ENCODE data around the gene RAB11FIP3.

Gene RAB11FIP3

DNA sequence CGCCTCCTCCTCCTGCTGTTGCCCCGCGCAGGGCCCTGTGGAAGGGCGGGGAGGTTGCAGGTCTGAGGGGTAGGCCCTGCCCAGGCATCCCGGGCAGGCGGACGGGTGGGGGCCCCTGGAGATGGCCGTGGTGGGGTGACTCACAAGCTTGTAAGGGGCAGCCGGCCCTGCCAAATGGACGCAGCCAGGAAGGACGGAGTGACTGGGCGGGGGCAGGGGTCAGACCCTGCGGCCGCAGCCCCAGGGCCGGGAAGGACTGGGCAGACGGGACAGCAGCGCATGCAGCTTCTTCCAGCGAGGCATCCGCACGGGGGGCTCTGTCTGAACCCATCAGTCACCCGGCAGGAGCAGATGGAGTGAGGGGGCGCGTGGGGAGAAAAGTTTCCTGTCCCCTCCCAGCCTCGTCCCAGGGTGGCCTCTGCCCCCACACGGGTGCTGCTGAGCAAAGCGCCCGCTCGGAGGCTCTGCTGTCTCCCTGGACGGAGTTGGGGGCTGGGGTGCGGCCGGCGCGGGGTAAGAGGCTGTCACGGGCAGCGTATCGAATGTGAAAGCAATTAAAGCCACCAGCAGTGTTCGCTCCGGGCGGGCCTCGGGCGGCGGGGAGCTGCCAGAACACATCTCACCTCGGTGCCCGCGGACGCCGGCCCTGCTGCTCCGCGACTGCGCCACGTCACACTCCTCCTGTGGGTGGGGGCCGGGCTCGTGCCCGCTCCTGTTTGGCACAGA is 129.4 kb downstream of the RAB11FIP3 start:
- Mint-ChIP-seq H3K27me3 (ENCODE audit: low read depth) (peaks cover 4% of the 10 kb centered on the region), H3K9me3 (no peaks in the 10 kb centered on the region), H3K4me3 (no peak overlapping the region), H3K36me3 (ENCODE audit: low read depth) (no peaks in the 10 kb centered on the region), H3K27ac (no peak overlapping the region), H3K4me1 (ENCODE audit: low read depth) (no peaks in the 10 kb centered on the region)

DNA sequence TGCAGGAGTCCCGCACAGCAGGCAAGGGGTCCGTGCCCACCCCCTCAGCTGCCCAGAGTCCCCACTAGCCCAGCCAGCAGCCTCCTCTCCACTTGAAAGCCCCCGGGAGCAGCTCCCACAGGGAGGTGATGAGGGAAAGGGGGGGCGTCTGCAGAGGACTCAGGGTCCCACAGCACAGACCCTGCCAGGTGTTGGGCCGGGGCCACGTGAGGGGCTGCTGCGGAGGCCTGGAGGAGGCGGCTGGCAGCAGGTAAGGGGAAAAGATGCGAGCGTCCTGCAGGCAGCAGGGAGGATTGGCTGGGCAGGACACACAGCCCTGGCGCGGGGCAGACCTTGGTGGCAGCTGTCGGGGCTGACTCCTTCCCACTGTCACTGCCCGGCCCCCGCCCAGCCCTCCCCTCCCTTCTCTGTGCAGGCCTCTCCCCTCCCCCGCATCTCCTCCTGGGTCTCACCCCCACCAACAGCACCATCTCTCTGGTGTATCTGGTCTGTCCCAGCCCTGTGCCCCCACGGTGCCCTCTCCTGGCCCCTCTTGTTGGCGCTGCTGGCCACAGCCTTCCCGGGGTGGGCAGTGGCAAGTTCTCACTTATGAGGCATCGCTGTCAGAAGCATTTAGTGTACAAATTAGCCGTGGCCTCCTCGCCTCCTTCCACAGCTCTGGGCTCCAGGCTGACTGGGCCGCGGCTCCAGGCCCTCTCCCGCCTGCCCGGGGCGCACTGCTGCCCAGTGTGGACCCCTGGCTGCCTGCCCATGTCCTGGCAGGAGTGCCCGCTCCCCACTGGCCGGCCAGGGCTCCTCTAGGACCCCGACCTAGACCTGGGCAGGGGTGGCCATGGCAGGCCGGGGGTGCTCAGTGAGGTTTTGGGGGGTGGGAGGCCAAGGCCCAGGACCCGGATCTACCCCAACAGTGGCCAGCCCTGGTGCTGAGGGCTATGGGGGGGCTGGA is 130.4 kb downstream of the RAB11FIP3 start:
- H3K9me3 Mint-ChIP-seq, result no peaks in the 10 kb centered on the region
- no peak overlapping the region for H3K27ac Mint-ChIP-seq
- no peak overlapping the region for H3K4me3 Mint-ChIP-seq
- H3K36me3 Mint-ChIP-seq (ENCODE audit: low read depth), result no peaks in the 10 kb centered on the region
- no peaks in the 10 kb centered on the region for H3K4me1 Mint-ChIP-seq (ENCODE audit: low read depth)
- H3K27me3 Mint-ChIP-seq (ENCODE audit: low read depth), result peaks cover 4% of the 10 kb centered on the region

DNA sequence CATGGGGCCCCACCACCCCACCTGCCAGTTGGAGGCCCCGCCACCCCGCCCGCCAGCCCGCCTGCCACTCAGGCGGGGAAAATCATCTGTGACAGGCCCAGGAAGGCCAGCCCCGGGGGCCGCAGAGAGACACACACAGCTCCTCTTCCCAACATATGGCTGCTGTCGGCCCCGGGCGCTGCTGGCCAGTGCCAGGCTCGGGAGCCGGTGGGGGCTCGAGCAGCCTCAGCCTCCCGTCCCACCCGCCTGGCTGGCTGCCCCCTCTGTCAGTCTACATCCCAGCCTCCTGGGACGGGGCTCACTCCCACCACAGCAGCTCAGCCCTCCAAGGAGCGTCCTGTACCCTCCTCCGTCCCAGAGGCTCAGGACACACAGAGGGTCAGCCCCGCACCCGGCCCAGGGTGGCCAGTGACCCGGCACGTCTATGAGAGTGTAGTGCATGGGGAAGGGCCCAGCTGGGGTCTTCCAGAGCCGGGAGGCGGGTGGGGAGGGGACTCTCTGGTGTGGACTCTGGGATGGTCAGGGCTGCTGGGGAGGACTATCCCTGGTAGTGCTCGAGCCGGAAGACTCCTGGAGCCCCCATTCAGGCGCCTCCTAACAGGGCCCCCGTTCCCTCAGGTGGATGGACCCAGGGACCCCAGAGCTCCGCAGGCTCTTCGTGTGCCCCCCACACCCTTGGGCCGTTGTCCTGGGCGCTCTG is 131.2 kb downstream of the RAB11FIP3 start:
- H3K27me3 Mint-ChIP-seq (ENCODE audit: low read depth), result peaks cover 6% of the 10 kb centered on the region
- no peaks in the 10 kb centered on the region for H3K4me1 Mint-ChIP-seq (ENCODE audit: low read depth)
- no peak overlapping the region for H3K27ac Mint-ChIP-seq
- no peak overlapping the region for H3K4me3 Mint-ChIP-seq
- H3K36me3 Mint-ChIP-seq (ENCODE audit: low read depth), result no peaks in the 10 kb centered on the region
- no peaks in the 10 kb centered on the region for H3K9me3 Mint-ChIP-seq

DNA sequence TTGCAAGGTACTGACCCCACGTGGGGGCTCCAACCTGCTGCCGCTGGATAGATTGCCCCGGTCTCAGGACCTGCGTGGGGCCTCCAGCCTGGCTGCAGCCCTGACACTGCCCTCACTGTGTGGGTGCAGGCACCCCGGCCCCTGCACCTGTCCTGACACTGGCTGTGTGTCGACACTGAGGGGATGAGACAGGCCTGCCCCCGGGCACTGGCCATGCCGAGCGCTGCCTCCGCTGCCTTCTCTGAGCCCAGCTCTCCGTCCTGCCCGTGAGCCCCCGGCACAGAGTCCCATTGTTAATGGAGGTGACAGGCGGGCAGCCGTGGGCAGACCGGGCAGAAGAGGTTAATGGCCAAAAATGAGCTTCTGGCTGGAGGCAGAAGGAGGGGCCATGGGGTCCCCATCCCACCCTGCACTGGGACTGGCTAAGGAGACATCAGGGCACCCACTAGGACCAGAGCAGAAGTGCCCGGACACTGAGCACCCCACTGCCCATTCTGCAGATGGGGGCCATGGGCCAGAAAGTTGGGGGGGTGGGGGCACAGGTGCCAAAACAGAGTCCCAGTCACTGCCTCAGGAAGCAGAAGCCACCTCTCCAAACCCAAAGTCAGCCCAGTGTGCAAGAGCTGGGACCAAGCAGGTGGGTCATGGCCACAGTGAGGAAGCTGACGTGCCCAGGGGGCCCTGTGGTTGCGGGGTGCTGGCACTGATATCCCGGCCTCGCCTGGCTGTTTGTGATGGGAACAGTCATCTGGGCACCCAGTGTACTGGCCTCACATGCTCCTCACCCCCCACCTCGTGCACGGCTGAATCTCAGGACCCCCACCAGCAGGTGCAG is 132.2 kb downstream of the RAB11FIP3 start:
- Mint-ChIP-seq H3K4me1 (ENCODE audit: low read depth) (no peaks in the 10 kb centered on the region), H3K36me3 (ENCODE audit: low read depth) (no peaks in the 10 kb centered on the region), H3K27me3 (ENCODE audit: low read depth) (peaks cover 13% of the 10 kb centered on the region), H3K9me3 (no peaks in the 10 kb centered on the region), H3K27ac (no peak overlapping the region), H3K4me3 (no peak overlapping the region)

DNA sequence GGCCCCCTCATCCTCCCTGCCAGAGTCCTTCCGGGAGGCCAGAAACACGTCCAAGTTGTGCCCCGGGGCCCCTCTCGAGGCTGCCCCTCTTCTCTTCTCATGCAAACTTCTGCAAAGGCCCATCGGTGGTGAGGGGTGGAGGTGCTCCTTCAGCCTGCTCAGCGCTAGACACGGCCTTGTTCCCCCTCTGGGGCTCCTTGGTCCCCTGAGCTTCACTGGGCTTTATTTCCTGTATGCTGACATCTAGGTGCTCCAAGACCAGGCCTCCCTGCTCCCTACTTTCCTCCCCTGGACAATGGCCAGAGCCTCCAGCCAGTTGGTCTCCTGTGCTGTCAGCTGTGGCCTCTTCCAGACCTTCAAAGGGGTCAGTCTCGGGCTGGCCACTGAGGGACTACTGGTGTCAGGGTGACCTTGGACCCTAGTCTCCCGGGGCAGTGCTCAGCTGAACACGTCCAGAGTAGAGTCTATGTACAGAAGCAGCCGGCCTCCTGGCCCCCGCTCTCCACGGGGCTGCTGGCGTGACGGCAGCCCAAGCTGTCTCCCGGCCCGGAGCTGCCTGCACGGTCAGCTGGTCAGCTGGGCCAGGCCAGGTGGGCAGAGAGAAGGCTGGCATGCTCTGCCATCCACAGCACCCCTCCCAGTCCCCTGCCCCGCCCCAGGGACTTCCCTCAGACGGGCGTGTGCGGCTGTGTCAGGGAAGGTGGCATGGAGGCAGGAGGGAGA is 133.0 kb downstream of the RAB11FIP3 start:
- no peak overlapping the region for H3K27ac Mint-ChIP-seq
- H3K4me1 Mint-ChIP-seq (ENCODE audit: low read depth), result no peaks in the 10 kb centered on the region
- H3K36me3 Mint-ChIP-seq (ENCODE audit: low read depth), result no peaks in the 10 kb centered on the region
- H3K9me3 Mint-ChIP-seq, result no peaks in the 10 kb centered on the region
- peaks cover 15% of the 10 kb centered on the region for H3K27me3 Mint-ChIP-seq (ENCODE audit: low read depth)
- H3K4me3 Mint-ChIP-seq, result no peak overlapping the region

DNA sequence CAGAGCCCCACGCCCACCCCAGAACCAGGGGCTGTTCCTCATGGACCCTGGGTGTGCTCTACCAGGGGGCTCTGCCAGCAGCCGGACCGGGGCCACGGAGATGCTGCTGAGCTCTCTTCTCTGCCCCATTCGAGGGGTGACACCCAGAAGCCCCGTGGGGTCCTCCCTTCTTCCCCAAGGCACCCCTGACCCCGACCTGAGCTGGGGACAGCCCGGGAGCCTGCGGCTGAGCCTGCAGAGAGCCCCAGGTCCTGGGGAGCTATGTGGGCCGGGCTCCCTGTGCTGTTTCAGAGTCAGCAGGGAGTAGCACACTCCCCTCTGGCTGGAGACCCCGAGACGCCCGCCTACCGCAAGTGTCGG is 133.6 kb downstream of the RAB11FIP3 start:
- no peak overlapping the region for H3K4me3 Mint-ChIP-seq
- H3K27me3 Mint-ChIP-seq (ENCODE audit: low read depth), result peaks cover 15% of the 10 kb centered on the region
- no peak overlapping the region for H3K27ac Mint-ChIP-seq

DNA sequence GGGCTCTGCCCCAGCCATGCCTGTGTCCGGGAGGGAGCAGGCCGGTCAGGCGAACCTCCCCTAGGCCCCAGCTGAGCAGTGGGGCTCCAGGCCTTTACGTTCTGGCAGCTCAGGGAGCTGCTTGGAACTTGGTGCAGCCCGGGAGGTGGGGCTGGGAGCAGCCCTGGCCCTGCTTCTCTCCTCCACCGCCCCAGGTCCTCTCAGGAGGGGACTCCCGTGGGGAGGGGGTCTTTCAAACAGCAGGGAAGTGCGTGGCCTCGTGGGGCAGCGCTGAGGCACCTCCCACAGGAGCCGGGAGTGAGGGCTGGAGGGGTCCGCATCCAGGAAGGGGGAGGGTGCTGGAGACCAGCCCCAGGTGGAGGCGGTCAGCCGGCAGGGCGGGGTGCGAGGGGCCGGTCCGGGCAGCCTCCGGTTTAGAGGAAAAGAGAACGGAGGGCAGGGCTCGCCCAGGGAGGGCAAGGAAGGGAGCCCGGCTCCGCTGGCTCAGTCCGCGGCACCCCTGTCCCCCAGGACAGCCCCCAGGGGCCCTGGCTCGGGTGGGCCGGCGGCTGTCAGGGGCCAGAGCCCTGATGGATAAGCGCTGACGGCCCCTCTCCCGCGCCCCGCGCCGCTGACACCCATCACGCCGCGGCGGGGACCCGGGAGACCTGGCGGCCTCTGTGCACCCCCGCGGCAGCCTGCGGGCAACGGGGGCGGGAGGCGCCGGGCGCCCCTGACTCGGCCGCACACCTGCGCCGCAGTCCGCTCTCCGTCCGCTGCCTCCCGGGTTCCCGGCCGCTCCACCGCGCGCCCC is 134.2 kb downstream of the RAB11FIP3 start:
- peaks cover 15% of the 10 kb centered on the region for H3K27me3 Mint-ChIP-seq (ENCODE audit: low read depth)
- no peak overlapping the region for H3K4me3 Mint-ChIP-seq
- H3K9me3 Mint-ChIP-seq, result no peaks in the 10 kb centered on the region
- no peaks in the 10 kb centered on the region for H3K36me3 Mint-ChIP-seq (ENCODE audit: low read depth)
- H3K27ac Mint-ChIP-seq, result no peak overlapping the region
- no peaks in the 10 kb centered on the region for H3K4me1 Mint-ChIP-seq (ENCODE audit: low read depth)

More for the DNA sequence above, 133.6 kb downstream of the RAB11FIP3 start:
- no peaks in the 10 kb centered on the region for H3K9me3 Mint-ChIP-seq
- no peaks in the 10 kb centered on the region for H3K4me1 Mint-ChIP-seq (ENCODE audit: low read depth)
- no peaks in the 10 kb centered on the region for H3K36me3 Mint-ChIP-seq (ENCODE audit: low read depth)

DNA sequence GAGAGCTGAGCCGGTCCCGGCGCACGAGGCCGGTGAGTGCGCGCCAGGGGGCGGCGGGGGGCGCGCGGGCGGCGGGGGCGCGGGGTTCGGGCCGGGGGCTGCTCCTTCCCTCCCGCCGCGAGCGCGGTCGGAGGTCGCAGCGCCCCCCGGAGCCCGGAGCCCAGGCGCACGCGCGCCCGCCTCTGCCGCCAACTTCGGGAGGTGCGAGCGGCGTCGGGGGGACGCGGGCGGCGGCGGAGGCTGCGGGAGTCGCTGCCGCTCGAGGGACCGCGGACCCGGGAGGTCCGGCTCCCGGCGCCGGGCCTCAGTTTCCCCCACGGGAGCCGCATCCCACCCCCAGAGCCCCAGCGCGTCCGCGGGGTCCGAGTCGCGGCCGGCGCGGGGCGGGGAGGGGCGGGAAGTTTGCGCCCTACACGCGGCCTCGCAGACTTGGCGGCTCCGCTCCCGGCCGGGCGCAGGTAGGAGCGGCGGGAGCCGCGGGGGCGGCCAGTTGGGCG is 134.8 kb downstream of the RAB11FIP3 start, which contains the start of gene PRR35:
PRR35 (plus strand) TSS at position 191 of the 497 bp plus-strand sequence. CDS start 2,901 bp downstream, outside the sequence.
- Mint-ChIP-seq H3K4me1 (ENCODE audit: low read depth) (no peaks in the 10 kb centered on the region), H3K9me3 (no peaks in the 10 kb centered on the region), H3K36me3 (ENCODE audit: low read depth) (no peaks in the 10 kb centered on the region), H3K27ac (no peak within 1 kb of the TSS), H3K4me3 (no peak within 1 kb of the TSS), H3K27me3 (ENCODE audit: low read depth) (peaks cover 15% of the 10 kb centered on the region)

DNA sequence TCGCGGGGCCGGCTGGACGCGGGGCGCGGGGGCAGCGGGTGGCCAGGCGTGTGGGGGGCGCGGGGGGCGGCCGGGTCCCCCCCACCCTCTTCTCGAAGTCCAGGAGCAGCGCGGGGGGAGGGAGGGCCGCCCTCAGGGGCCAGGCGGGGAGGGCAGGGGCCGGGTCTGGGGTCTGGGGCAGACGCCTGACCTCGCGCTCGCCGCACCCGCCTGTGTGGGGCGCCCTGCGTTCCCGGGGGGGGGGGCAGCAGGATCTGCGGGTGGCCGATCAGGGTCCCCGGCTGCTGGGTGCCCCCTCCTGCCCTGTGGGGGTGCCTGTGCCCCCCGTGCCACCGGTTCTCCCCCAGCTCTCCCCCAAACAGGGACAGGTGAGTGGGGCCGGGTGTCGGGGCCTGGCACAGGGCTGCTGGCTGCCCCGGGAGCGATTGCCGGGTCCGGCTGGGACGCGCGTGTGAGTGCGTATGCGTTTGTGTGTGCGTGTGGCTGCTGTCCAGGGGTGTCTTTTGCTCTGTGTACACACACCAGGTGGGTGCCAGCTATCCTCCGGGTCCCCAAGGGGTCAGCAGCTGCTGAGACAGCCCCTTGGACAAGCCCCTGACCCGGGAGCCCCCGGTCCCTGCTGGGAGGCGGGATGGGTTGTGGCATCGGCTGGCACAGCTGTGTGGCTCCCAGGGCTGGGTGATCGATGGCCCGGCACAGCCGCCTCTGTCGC is 135.4 kb downstream of the RAB11FIP3 start:
- Mint-ChIP-seq H3K27ac (no peak overlapping the region), H3K4me1 (ENCODE audit: low read depth) (no peaks in the 10 kb centered on the region)

DNA sequence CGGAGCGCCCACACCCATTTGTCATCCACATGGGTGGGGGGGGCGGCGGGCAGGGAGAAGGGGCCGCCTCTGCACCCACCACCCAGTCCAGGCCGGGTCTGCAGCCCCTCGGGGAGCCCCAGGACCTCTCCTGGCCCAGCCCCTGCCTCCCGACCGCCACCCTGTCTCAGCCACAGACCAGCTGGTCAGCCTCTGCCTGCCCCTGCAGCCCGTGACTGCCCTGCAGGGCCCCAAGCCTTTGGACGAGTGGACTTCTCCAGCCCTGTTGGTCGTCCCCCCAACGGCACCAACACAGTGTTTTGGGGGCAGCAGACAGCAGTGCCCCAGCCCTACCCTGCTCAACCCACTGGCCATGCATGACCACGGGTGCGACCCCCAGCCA is 136.0 kb downstream of the RAB11FIP3 start:
- H3K4me3 Mint-ChIP-seq, result no peak overlapping the region
- H3K9me3 Mint-ChIP-seq, result no peaks in the 10 kb centered on the region
- no peak overlapping the region for H3K27ac Mint-ChIP-seq
- no peaks in the 10 kb centered on the region for H3K4me1 Mint-ChIP-seq (ENCODE audit: low read depth)
- no peaks in the 10 kb centered on the region for H3K36me3 Mint-ChIP-seq (ENCODE audit: low read depth)
- H3K27me3 Mint-ChIP-seq (ENCODE audit: low read depth), result peaks cover 15% of the 10 kb centered on the region

More for the DNA sequence above, 135.4 kb downstream of the RAB11FIP3 start:
- no peaks in the 10 kb centered on the region for H3K36me3 Mint-ChIP-seq (ENCODE audit: low read depth)
- no peak overlapping the region for H3K4me3 Mint-ChIP-seq
- H3K9me3 Mint-ChIP-seq, result no peaks in the 10 kb centered on the region
- peaks cover 15% of the 10 kb centered on the region for H3K27me3 Mint-ChIP-seq (ENCODE audit: low read depth)

DNA sequence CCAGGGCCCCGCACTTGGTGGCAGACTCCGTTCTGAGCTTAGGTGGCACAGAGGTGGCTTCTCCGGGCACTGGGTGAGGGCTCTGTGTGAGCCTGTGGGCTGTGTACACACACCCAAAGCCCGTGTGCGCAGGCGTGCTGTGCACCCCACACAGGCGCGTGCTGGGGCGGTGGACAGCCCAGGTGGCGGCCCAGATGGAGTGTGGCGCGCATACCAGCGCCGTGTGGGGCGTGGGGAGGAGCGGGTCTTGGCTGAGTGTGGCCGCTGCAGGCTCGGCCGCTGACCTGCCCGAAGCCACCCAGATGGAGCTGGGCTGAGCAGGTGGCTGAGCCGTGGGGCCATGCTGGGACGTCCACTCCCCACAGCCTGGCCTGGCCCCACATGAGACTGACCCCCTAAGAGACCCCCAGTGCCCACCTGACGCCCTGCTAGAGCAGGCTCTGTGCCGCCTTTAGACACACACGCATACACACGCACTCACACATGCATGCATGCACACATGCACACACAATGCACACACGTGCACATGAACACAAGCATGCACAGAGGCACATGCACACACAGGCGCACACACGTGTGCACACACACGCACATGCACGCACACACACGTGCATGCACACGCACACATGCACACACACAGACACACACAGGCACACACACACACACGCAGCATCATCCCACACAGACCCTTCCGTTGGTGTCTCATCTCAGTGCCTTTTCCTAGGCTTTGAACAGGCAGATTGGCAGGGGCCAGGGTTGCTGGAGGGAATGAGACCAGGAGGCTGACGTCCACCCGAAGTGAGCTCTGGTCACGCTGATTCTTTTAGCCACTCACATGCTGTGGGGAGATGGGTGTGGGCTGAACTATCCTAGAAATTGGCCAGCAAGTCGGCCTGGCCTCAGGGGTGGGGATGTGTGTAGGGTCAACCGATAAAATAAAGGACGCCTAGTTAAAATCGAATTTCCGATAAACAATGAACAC is 136.8 kb downstream of the RAB11FIP3 start:
- Mint-ChIP-seq H3K36me3 (ENCODE audit: low read depth) (no peaks in the 10 kb centered on the region), H3K27ac (no peak overlapping the region), H3K4me3 (no peak overlapping the region), H3K27me3 (ENCODE audit: low read depth) (peaks cover 15% of the 10 kb centered on the region), H3K9me3 (no peaks in the 10 kb centered on the region), H3K4me1 (ENCODE audit: low read depth) (peaks cover 2% of the 10 kb centered on the region)

Data from T-helper 1 cell treated with Interleukin-12 subunit alpha and Interleukin-12 subunit beta and Interleukin-4 antibody, amounts not matched to agents 30 μg/mL and 1 μg/mL, for 36 hours (primary cell).